ENCODE data around the gene SLC44A3. TPM values are rescaled to one million over a fixed set of nuclear protein-coding genes. Genes with fewer than 3 reads are reported as not detected.

The SLC44A3 gene
- total and polyA plus RNA-seq, 2 of the 4 experiments (the other 2 are of a cell fraction): 0.31 to 0.54 TPM

DNA sequence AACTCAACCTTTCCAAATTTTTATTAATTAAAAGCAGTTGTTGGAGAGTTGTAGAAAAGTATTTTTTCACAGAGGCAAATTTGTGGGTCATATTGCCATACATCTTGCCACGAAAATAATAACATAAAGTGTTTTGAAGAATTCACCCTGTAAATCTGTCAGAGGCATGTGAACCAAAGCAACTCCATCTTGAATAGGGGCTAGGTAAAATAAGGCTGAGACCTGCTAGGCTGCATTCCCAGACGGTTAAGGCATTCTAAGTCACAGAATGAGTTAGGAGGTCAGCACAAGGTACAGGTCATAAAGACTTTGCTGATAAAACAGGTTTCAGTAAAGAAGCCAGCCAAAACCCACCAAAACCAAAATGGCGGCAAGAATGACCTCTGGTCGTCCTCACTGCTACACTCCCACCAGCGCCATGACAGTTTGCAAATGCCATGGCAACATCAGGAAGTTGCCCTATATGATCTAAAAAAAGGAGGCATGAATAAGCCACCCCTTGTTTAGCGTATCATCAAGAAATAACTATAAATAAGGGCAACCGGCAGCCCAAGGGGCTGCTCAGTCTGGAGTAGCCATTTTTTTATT is 111.2 kb downstream of the SLC44A3 start:
- no peaks in the 10 kb centered on the region for H3K36me3 ChIP-seq (ENCODE audit: control insufficient read depth, insufficient read depth, low read length)
- H3K9me3 ChIP-seq (ENCODE audit: control insufficient read depth, insufficient read depth, low read length): no peaks in the 10 kb centered on the region
- H4K20me1 ChIP-seq (ENCODE audit: insufficient read depth, low read length): no peaks in the 10 kb centered on the region
- peaks cover 12% of the 10 kb centered on the region for H3K4me1 ChIP-seq (ENCODE audit: control insufficient read depth, insufficient read depth, low read length)
- ChIA-PET CTCF (no interaction called here), POLR2A (ENCODE audit: unreplicated experiment) (no interaction called here)
- no peak overlapping the region for H4K5ac ChIP-seq (ENCODE audit: low read depth, low read length)
- 0 out of 2 replicates have a peak, but pooled peaks cover 5% of the 10 kb centered on the region for H3K9me1 ChIP-seq (ENCODE audit: insufficient read depth, low read length)
- no peak overlapping the region for H2BK120ac ChIP-seq (ENCODE audit: low read depth, low read length)
- in situ Hi-C loops (cut with MboI; ENCODE audit: low sequenced_read_pairs) (no loop called here), intact Hi-C loops (cut with micrococcal nuclease) (no loop called here), dilution Hi-C loops (cut with HindIII; ENCODE audit: low sequenced_read_pairs, unreplicated experiment) (no loop called here)
- 100% methylated on average over 1 of the region's 7 CpGs; no CpG with 5 or more reads in 1 of the 2 experiments for WGBS, 2 experiments (ENCODE audit: extremely low coverage in 2 of 2, insufficient read length in 1 of 2)
- ATAC-seq (ENCODE audit: low read depth): no peak
- TF ChIP-seq MXI1 (IDR thresholded peaks at IDR 0.05; ENCODE audit: borderline replicate concordance, low read depth, low read length) (no peak), CHD1 (IDR thresholded peaks at IDR 0.05; ENCODE audit: low read depth, low read length) (no peak), MAFK (IDR thresholded peaks at IDR 0.05; ENCODE audit: low read depth, low read length) (no peak), POLR2A (IDR thresholded peaks at IDR 0.05; ENCODE audit: low read depth, low read length) (no peak), RCOR1 (IDR thresholded peaks at IDR 0.05; ENCODE audit: insufficient replicate concordance, low read length) (no peak), FOS (IDR thresholded peaks at IDR 0.05; ENCODE audit: low read depth, low read length) (no peak), BHLHE40 (IDR thresholded peaks at IDR 0.05; ENCODE audit: low read depth, low read length) (no peak), MAZ (IDR thresholded peaks at IDR 0.05; ENCODE audit: borderline replicate concordance, low read depth, low read length) (no peak), SMC3 (IDR thresholded peaks at IDR 0.05; ENCODE audit: low read depth, low read length) (no peak), RFX5 (IDR thresholded peaks at IDR 0.05; ENCODE audit: low read depth, low read length) (no peak), RAD21 (IDR thresholded peaks at IDR 0.05; ENCODE audit: low read length) (no peak), NFE2L2 (IDR thresholded peaks at IDR 0.05; ENCODE audit: low read depth, low read length) (no peak), CEBPB (IDR thresholded peaks at IDR 0.05; ENCODE audit: low read depth, low read length) (no peak)
- TF ChIP-seq, protein P1, sequence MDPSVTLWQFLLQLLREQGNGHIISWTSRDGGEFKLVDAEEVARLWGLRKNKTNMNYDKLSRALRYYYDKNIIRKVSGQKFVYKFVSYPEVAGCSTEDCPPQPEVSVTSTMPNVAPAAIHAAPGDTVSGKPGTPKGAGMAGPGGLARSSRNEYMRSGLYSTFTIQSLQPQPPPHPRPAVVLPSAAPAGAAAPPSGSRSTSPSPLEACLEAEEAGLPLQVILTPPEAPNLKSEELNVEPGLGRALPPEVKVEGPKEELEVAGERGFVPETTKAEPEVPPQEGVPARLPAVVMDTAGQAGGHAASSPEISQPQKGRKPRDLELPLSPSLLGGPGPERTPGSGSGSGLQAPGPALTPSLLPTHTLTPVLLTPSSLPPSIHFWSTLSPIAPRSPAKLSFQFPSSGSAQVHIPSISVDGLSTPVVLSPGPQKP (IDR thresholded peaks at IDR 0.05; ENCODE audit: borderline replicate concordance, low read depth, low read length): no peak
- TF ChIP-seq, protein P2, sequence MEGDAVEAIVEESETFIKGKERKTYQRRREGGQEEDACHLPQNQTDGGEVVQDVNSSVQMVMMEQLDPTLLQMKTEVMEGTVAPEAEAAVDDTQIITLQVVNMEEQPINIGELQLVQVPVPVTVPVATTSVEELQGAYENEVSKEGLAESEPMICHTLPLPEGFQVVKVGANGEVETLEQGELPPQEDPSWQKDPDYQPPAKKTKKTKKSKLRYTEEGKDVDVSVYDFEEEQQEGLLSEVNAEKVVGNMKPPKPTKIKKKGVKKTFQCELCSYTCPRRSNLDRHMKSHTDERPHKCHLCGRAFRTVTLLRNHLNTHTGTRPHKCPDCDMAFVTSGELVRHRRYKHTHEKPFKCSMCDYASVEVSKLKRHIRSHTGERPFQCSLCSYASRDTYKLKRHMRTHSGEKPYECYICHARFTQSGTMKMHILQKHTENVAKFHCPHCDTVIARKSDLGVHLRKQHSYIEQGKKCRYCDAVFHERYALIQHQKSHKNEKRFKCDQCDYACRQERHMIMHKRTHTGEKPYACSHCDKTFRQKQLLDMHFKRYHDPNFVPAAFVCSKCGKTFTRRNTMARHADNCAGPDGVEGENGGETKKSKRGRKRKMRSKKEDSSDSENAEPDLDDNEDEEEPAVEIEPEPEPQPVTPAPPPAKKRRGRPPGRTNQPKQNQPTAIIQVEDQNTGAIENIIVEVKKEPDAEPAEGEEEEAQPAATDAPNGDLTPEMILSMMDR (conservative IDR thresholded peaks at IDR 0.05; ENCODE audit: low read depth, low read length): no peak
- TF ChIP-seq, protein P3, sequence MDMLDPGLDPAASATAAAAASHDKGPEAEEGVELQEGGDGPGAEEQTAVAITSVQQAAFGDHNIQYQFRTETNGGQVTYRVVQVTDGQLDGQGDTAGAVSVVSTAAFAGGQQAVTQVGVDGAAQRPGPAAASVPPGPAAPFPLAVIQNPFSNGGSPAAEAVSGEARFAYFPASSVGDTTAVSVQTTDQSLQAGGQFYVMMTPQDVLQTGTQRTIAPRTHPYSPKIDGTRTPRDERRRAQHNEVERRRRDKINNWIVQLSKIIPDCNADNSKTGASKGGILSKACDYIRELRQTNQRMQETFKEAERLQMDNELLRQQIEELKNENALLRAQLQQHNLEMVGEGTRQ (IDR thresholded peaks at IDR 0.05; ENCODE audit: low read depth, low read length): no peak
- H3K4me3 ChIP-seq (ENCODE audit: insufficient read depth, low read depth, low read length): no peak overlapping the region
- H3K4me2 ChIP-seq (ENCODE audit: low read depth, low read length): no peak overlapping the region
- H3K27ac ChIP-seq (ENCODE audit: insufficient read depth, low read length): no peak overlapping the region
- no peak overlapping the region for H3K4ac ChIP-seq (ENCODE audit: low read depth, low read length)
- no peak overlapping the region for H3K18ac ChIP-seq (ENCODE audit: low read depth, low read length)
- H2BK5ac ChIP-seq (ENCODE audit: low read depth, low read length, poor library complexity, severe bottlenecking): no peak overlapping the region
- H3K23ac ChIP-seq (ENCODE audit: low read depth, low read length): no peak overlapping the region
- no peak overlapping the region for H2BK15ac ChIP-seq (ENCODE audit: low read depth, low read length)
- no peak for DNase-seq
- no peak overlapping the region for H4K91ac ChIP-seq (ENCODE audit: insufficient read depth, low read depth, low read length)
- no TSS peak for BruUV-seq (replicated peaks)
- no peak overlapping the region for H2AFZ ChIP-seq (replicated peaks; ENCODE audit: low read length, poor library complexity)
- H2AK5ac ChIP-seq (ENCODE audit: low read depth, low read length): no peak overlapping the region
- no peak overlapping the region for H3K14ac ChIP-seq (replicated peaks; ENCODE audit: low read depth, low read length)
- H2BK20ac ChIP-seq (ENCODE audit: low read depth, low read length): no peak overlapping the region
- H4K8ac ChIP-seq (ENCODE audit: low read depth in 2 of 2, low read length in 2 of 2): no peak overlapping the region
- peaks cover 4 to 24% of the 10 kb centered on the region in 2 experiments; a peak in 2 of 4 replicates for H3K79me1 ChIP-seq (ENCODE audit: low read depth in 1 of 2, low read length in 2 of 2)
- no peak overlapping the region for H3K9ac ChIP-seq (ENCODE audit: low read depth, low read length)
- no peaks in the 10 kb centered on the region for H3K27me3 ChIP-seq (ENCODE audit: control insufficient read depth, insufficient read depth, low read length)
- H2AK9ac ChIP-seq (replicated peaks; ENCODE audit: low read depth, low read length, poor library complexity): no peak overlapping the region
- no peak overlapping the region for H3K56ac ChIP-seq (ENCODE audit: extremely low read depth, insufficient read depth, low read length)

Data from IMR-90 (cell line).